Esophagus (tissue), 2 donors: Measurements from ENCODE around the gene ADARB1. TPM values are rescaled to one million over a fixed set of nuclear protein-coding genes. Genes with fewer than 3 reads are reported as not detected.

ENCODE experiments used
- H3K27ac ChIP-seq, 2 donors: one replicate each; pipeline ENCODE4 v1.5.1; 2013; ENCODE audit warnings: low read depth in 2 of 2, mild to moderate bottlenecking in 2 of 2, inconsistent platforms in 1 of 2, low read length in 1 of 2, moderate library complexity in 1 of 2
- H3K27me3 ChIP-seq, 2 donors: one replicate each; pipeline ENCODE4 v1.6.1; 2013; ENCODE audit warnings: low read length in 2 of 2, control low read depth in 1 of 2, mild to moderate bottlenecking in 1 of 2; ENCODE audit not compliant: insufficient read depth in 2 of 2, control insufficient read depth in 1 of 2
- H3K36me3 ChIP-seq, 2 donors: one replicate each; pipeline ENCODE4 v1.6.1; 2013; ENCODE audit warnings: low read length in 1 of 2; ENCODE audit not compliant: control insufficient read depth in 2 of 2, insufficient read depth in 2 of 2
- H3K4me1 ChIP-seq, 2 donors: one replicate each; pipeline ENCODE4 v1.6.1; 2013; ENCODE audit warnings: low read length in 1 of 2; ENCODE audit not compliant: control insufficient read depth in 2 of 2, insufficient read depth in 2 of 2
- H3K4me3 ChIP-seq, 2 donors: one replicate each; pipeline ENCODE4 v1.5.1; 2013; ENCODE audit warnings: low read length in 2 of 2, mild to moderate bottlenecking in 2 of 2, low read depth in 1 of 2, moderate library complexity in 1 of 2
- H3K9me3 ChIP-seq, 2 donors: one replicate each; pipeline ENCODE4 v1.6.1; 2013; ENCODE audit warnings: mild to moderate bottlenecking in 2 of 2, low read depth in 1 of 2, low read length in 1 of 2, moderate library complexity in 1 of 2; ENCODE audit not compliant: control insufficient read depth in 2 of 2, insufficient read depth in 1 of 2
- WGBS, 2 donors: extraction: QIAGEN DNeasy Blood & Tissue Kit; methylation state at CpG; one replicate each; pipeline ENCODE4 v1.1.7; 2013; 5-methylcytosine and 5-hydroxymethylcytosine counted together
- polyA plus RNA-seq, 2 donors: library from polyadenylated mRNA; stranded (reverse); fragments of 200-250 nt; gene quantifications; one replicate each; pipeline ENCODE4 v1.2.3, GENCODE V29; 2013
- donor health status: healthy with polysubstance abuse.
- donor health status: Bipolar disorder and iron deficiency.

ADARB1 gene
- polyA plus RNA-seq, 2 donors = 4.7 to 7.9 TPM

- Histone ChIP-seq H3K9me3 (no peaks in the 10 kb centered on the region), H3K27me3 (no peaks in the 10 kb centered on the region), H3K4me1 (no peaks in the 10 kb centered on the region), H3K27ac (no peak overlapping the region), H3K36me3 (peaks cover 0 to 7% of the 10 kb centered on the region in 2 donors), H3K4me3 (no peak overlapping the region)
- WGBS, 2 donors = 54 to 56% methylated on average over 15 of the region's 15 CpGs
Observed at GRCh38 chr21:45226540-45227326, 152.4 kb downstream of the ADARB1 start.

GRCh38 chr21:45227735-45228134 is 153.4 kb downstream of the ADARB1 start:
- WGBS, 2 donors = 76 to 79% methylated on average over 10 of the region's 10 CpGs
- Histone ChIP-seq H3K36me3 (peaks cover 0 to 2% of the 10 kb centered on the region in 2 donors), H3K4me1 (no peaks in the 10 kb centered on the region), H3K4me3 (no peak overlapping the region), H3K9me3 (no peaks in the 10 kb centered on the region), H3K27ac (no peak overlapping the region), H3K27me3 (no peaks in the 10 kb centered on the region)

DNA sequence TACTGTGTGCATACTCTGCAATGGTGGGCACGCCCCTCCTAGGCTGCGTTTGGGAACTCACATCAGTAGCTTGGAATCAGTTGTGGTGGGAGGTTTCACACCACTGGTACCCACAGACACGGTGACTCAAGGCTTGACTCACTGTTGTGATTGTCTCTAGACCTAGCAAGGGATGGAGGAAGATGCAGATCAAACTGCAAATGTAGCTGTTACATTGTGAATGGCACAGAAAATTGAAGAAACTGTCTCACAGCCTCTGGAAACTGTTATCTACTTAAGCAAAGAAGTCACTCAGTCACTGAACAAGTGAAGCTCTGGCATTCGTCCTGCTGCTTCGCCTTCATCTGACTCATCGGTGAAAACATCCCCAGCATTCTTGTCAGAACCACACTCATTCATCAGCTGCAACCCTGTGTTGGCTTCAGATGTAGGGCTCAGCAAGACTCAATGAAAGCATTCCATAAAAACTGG is 153.8 kb downstream of the ADARB1 start:
- Histone ChIP-seq H3K4me3 (no peak overlapping the region), H3K9me3 (no peaks in the 10 kb centered on the region), H3K36me3 (peaks cover 0 to 2% of the 10 kb centered on the region in 2 donors), H3K27ac (no peak overlapping the region), H3K27me3 (no peaks in the 10 kb centered on the region), H3K4me1 (no peaks in the 10 kb centered on the region)
- 29 to 30% methylated on average over 6 of the region's 6 CpGs for WGBS, 2 donors

DNA sequence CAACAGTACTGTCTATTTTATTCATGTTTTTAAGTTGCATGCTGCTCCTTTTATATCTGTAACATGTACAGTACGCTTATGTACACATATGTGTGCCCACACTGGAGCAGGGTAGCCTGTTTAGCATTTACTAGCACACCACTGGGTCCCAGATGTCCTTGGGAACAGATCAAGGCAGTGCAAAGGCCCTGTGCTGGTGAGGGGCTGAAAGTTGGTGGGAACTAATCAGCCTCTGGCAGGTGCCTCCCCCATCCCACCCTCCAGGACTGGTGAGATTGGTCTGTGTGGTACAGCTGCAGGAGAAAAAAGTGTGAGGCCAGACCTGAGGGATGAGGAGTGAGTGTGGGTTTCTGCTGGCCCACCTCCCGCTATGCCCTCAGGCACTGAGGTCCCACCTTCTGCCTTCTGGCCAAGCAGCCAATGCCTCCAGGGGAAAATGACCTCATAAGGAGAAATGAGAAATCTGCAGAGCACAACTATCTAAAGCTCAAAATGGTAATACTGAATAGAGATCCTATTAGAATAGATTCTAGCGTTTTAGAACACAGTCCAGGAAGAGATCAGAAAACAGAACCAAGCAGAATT is 154.4 kb downstream of the ADARB1 start:
- WGBS, 2 donors = 65 to 74% methylated on average over 3 of the region's 3 CpGs
- Histone ChIP-seq H3K4me3 (no peak overlapping the region), H3K4me1 (no peaks in the 10 kb centered on the region), H3K9me3 (no peaks in the 10 kb centered on the region), H3K27ac (no peak overlapping the region), H3K36me3 (peaks cover 0 to under 1% of the 10 kb centered on the region in 2 donors), H3K27me3 (no peaks in the 10 kb centered on the region)

DNA sequence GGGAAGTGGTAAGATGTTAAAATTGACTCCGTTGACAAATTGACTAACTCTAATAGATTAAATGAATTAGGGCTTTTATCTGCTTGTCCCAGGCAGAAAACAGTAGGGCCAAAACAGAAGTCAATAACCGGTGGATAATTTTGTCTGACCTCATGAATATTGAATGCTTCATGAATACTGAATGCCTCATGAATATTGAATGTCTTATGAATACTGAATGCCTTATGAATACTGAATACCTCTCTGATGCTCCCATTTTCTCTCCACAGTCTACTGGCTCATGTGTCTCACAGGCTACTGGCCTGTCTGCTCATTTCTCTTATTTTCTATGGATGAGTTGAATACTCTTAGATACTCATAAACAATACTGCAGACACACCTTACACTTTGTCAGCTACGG is 157.3 kb downstream of the ADARB1 start:
- Histone ChIP-seq H3K27me3 (peaks cover 3% of the 10 kb centered on the region in 2 donors), H3K4me3 (no peak overlapping the region), H3K27ac (no peak overlapping the region), H3K9me3 (no peaks in the 10 kb centered on the region), H3K4me1 (no peaks in the 10 kb centered on the region), H3K36me3 (no peaks in the 10 kb centered on the region)
- WGBS, 2 donors = 64 to 82% methylated on average over 3 of the region's 3 CpGs

DNA sequence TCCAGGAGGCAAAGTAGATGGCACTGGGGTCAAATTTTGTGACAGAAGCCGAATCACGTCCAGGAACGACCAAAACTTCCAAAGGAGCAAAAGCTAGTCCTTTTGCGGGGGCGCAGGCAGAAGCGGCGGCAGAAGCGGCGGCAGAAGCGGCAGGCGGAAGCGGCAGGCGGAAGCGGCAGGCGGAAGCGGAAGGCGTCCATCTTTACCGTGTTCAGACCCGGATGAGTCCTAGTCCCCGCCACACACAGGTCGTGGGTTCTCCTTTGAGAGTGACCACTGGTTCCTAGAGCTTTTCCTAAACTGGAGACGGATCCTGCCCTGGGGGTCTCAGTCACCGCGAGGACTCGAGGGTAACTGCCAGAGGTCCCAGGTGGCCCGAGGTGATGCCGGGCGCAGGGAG is 159.7 kb downstream of the ADARB1 start:
- Histone ChIP-seq H3K9me3 (no peaks in the 10 kb centered on the region), H3K4me1 (no peaks in the 10 kb centered on the region), H3K4me3 (no peak overlapping the region), H3K27me3 (peaks cover 3% of the 10 kb centered on the region in 2 donors), H3K27ac (no peak overlapping the region), H3K36me3 (no peaks in the 10 kb centered on the region)
- 84 to 86% methylated on average over 28 of the region's 28 CpGs for WGBS, 2 donors

DNA sequence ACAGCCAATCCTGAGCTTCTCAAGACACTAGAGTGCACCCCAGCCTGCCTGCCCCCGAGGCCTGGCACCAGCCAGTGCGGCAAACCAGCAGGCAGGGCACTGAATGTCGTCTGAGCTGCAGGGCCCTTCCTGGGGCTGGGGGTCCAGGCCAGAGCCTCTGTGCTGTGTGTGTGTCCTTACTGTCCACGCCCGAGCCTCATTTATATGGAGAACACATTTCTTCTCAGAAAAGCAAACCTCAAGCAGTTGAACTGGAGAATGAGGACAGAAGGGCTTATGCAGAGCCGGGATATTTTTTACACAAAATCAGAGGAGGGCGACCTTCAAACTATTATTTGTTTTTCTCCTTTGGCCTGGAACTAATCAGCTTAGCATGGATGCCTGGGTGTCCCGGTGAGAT is 160.6 kb downstream of the ADARB1 start:
- no peaks in the 10 kb centered on the region for H3K36me3 ChIP-seq
- H3K4me1 ChIP-seq = no peaks in the 10 kb centered on the region
- no peak overlapping the region for H3K4me3 ChIP-seq
- H3K27ac ChIP-seq = no peak overlapping the region
- H3K27me3 ChIP-seq = peaks cover 3% of the 10 kb centered on the region in 2 donors
- WGBS, 2 donors = 71 to 74% methylated on average over 8 of the region's 8 CpGs
- H3K9me3 ChIP-seq = no peaks in the 10 kb centered on the region

DNA sequence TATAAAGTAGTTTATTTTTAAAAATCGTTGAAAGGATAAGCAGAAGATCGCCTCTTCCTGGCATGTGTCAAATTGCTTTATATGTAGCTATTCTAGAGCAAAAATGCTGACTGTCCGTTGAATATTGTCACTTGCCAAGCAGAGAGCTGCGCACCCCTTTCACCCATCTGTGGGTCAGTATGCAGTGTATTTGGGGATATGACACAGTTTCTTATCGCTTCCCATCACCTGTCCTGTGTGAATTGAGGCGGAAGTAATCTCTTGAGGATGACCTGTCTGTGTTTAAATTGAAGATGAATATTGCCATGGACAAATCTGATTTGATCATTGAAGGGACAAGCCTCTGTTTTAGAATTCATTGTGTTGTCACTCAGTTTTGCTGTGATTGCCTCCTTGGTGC is 161.1 kb downstream of the ADARB1 start:
- whole genome bisulfite sequencing, 2 donors = 73 to 79% methylated on average over 6 of the region's 6 CpGs
- H3K4me1 ChIP-seq = no peaks in the 10 kb centered on the region
- no peaks in the 10 kb centered on the region for H3K36me3 ChIP-seq
- no peaks in the 10 kb centered on the region for H3K9me3 ChIP-seq
- peaks cover 3% of the 10 kb centered on the region in 2 donors for H3K27me3 ChIP-seq
- H3K4me3 ChIP-seq = no peak overlapping the region
- H3K27ac ChIP-seq = no peak overlapping the region

- Histone ChIP-seq H3K4me3 (no peak overlapping the region), H3K9me3 (peaks cover 3 to 5% of the 10 kb centered on the region in 2 donors), H3K27ac (no peak overlapping the region), H3K27me3 (peaks cover 3% of the 10 kb centered on the region in 2 donors), H3K36me3 (no peaks in the 10 kb centered on the region), H3K4me1 (no peaks in the 10 kb centered on the region)
- 43 to 59% methylated on average over 2 of the region's 2 CpGs for WGBS, 2 donors
Observed at GRCh38 chr21:45236481-45236880, 162.1 kb downstream of the ADARB1 start.

DNA sequence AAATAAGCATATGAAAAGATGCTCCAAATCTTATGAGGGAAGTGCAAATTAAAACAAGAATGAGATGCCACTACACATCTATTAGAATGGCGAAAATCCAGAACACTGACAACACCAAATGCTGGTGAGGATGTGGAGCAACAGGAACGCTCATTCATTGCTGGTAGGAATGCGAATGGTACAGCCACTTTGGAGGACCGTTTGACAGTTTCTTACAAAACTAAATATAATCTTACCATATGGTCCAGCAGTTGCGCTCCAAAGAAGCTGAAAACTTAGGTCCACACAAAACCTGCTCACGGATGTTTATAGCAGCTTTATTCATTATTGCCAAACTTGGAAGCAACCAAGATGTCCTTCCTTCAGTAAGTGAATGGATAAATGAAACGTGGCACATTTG is 163.0 kb downstream of the ADARB1 start:
- no peak overlapping the region for H3K4me3 ChIP-seq
- H3K27ac ChIP-seq = no peak overlapping the region
- H3K27me3 ChIP-seq = peaks cover 3% of the 10 kb centered on the region in 2 donors
- H3K9me3 ChIP-seq = peaks cover 5 to 6% of the 10 kb centered on the region in 2 donors
- 88% methylated on average over 7 of the region's 7 CpGs for WGBS, 2 donors
- H3K36me3 ChIP-seq = no peaks in the 10 kb centered on the region
- no peaks in the 10 kb centered on the region for H3K4me1 ChIP-seq
